SHP77 (cell line): Measurements from ENCODE around the gene MTMR2.
"Not testable (repeated sequence)": the region's sequence is repeated elsewhere in the genome, so short reads cannot be mapped to it uniquely, and the experiment has no call there.

ENCODE experiments used
- DNase-seq, 2 experiments: peaks; one replicate each; lab custom pipeline; 2025; lab: John Stamatoyannopoulos, UW

MTMR2 gene

GRCh38 chr11:95884376-95884775, 39.5 kb downstream of the MTMR2 start:
- DNase-seq = no peak

GRCh38 chr11:95883381-95883780, 40.5 kb downstream of the MTMR2 start:
- DNase-seq = no peak

- no peak for DNase-seq
Observed at GRCh38 chr11:95877291-95877690, 46.6 kb downstream of the MTMR2 start.

- not testable (repeated sequence) for DNase-seq
Observed at GRCh38 chr11:95870877-95871276, 53.0 kb downstream of the MTMR2 start.

- DNase-seq = no peak
Observed at GRCh38 chr11:95867105-95867504, 56.8 kb downstream of the MTMR2 start.

- DNase-seq = no peak
Observed at GRCh38 chr11:95863486-95864140, 60.3 kb downstream of the MTMR2 start.

GRCh38 chr11:95860024-95860423, 63.9 kb downstream of the MTMR2 start:
- not testable (repeated sequence) for DNase-seq

GRCh38 chr11:95854362-95854761, 69.5 kb downstream of the MTMR2 start:
- DNase-seq = not testable (repeated sequence)

GRCh38 chr11:95853862-95854261, 70.0 kb downstream of the MTMR2 start:
- DNase-seq = no peak

- no peak for DNase-seq
Observed at GRCh38 chr11:95853138-95853537, 70.8 kb downstream of the MTMR2 start.

- no peak for DNase-seq
Observed at GRCh38 chr11:95850137-95850536, 73.8 kb downstream of the MTMR2 start.

- DNase-seq = peak in 1 of 2 experiments; percentile 22
Observed at GRCh38 chr11:95849087-95849825, 74.7 kb downstream of the MTMR2 start.

- no peak for DNase-seq
Observed at GRCh38 chr11:95845167-95845566, 78.7 kb downstream of the MTMR2 start.

GRCh38 chr11:95835768-95836488, 88.0 kb downstream of the MTMR2 start:
- peak; percentile 59 to 61 for DNase-seq

- no peak for DNase-seq
Observed at GRCh38 chr11:95835351-95835750, 88.6 kb downstream of the MTMR2 start.

GRCh38 chr11:95833378-95833777, 90.5 kb downstream of the MTMR2 start:
- no peak for DNase-seq

GRCh38 chr11:95832763-95833162, 91.1 kb downstream of the MTMR2 start:
- DNase-seq = no peak

GRCh38 chr11:95831198-95831883, 92.6 kb downstream of the MTMR2 start:
- DNase-seq = no peak

GRCh38 chr11:95829580-95830259, 94.2 kb downstream of the MTMR2 start:
- no peak for DNase-seq

- no peak for DNase-seq
Observed at GRCh38 chr11:95827696-95828095, 96.2 kb downstream of the MTMR2 start.

- DNase-seq = no peak
Observed at GRCh38 chr11:95821640-95822039, 102.3 kb downstream of the MTMR2 start.

GRCh38 chr11:95816037-95816436, 107.9 kb downstream of the MTMR2 start:
- no peak for DNase-seq
